SK-N-SH treated with all-trans-retinoic acid at 6 μM for 48 hours (cell line): Measurements from ENCODE around the gene POLR2E.
A peak's percentile ranks its signal among the peaks of the same experiment; 100 is the strongest.

Experiments used
- ATAC-seq: fragments of 200-7000 bp; cut with Tn5 transposase; 3 replicates; pipeline ENCODE4 v1.9.1; 2020; ENCODE audit warnings: mild to moderate bottlenecking, moderate library complexity
- CSDC2 ChIP-seq: fragments of 250-450 bp; sonication (Bioruptor Pico); IDR thresholded peaks from 2 replicates; pipeline ENCODE4 v1.5.0; 2020; ENCODE audit warnings: mild to moderate bottlenecking, moderate library complexity
- GLIS3 ChIP-seq: fragments of 250-450 bp; sonication (Bioruptor Pico); IDR thresholded peaks from 2 replicates; pipeline ENCODE4 v1.5.0; 2020; ENCODE audit warnings: mild to moderate bottlenecking, moderate library complexity
- ISL1 ChIP-seq: fragments of 250-450 bp; sonication (Bioruptor Pico); IDR thresholded peaks from 2 replicates; pipeline ENCODE4 v2.1.2; 2022; ENCODE audit warnings: mild to moderate bottlenecking, moderate library complexity
- OSR1 ChIP-seq: fragments of 250-450 bp; sonication (Bioruptor Pico); IDR thresholded peaks from 2 replicates; pipeline ENCODE4 v1.8.0; 2022; ENCODE audit warnings: moderate library complexity, mild to moderate bottlenecking, inconsistent platforms
- PPARA ChIP-seq: fragments of 250-450 bp; sonication (Bioruptor Pico); IDR thresholded peaks from 2 replicates; pipeline ENCODE4 v1.5.0; 2020; ENCODE audit warnings: mild to moderate bottlenecking, borderline replicate concordance
- RARB ChIP-seq: fragments of 250-450 bp; sonication (Bioruptor Pico); IDR thresholded peaks from 2 replicates; pipeline ENCODE4 v1.8.0; 2021; ENCODE audit warnings: mild to moderate bottlenecking, moderate library complexity
- SNAI2 ChIP-seq: fragments of 250-450 bp; sonication (Bioruptor Pico); IDR thresholded peaks from 2 replicates; pipeline ENCODE4 v1.5.0; 2020; ENCODE audit warnings: mild to moderate bottlenecking, moderate library complexity
- TCF4 ChIP-seq: fragments of 250-450 bp; sonication (Bioruptor Pico); IDR thresholded peaks from 2 replicates; pipeline ENCODE4 v1.8.0; 2021; ENCODE audit warnings: mild to moderate bottlenecking, moderate library complexity, borderline replicate concordance
- ZC3H10 ChIP-seq: fragments of 250-450 bp; sonication (Bioruptor Pico); IDR thresholded peaks from 2 replicates; pipeline ENCODE4 v1.5.1; 2021; ENCODE audit warnings: mild to moderate bottlenecking, moderate library complexity
- ZFP3 ChIP-seq: fragments of 250-450 bp; sonication (Bioruptor Pico); IDR thresholded peaks from 2 replicates; pipeline ENCODE4 v1.5.0; 2020; ENCODE audit warnings: mild to moderate bottlenecking, moderate library complexity
- ZFP30 ChIP-seq: fragments of 450-650 bp; formaldehyde crosslinking; IDR thresholded peaks from 2 replicates; pipeline ENCODE4 v1.5.0; 2022; ENCODE audit warnings: mild to moderate bottlenecking, moderate library complexity
- ZNF565 ChIP-seq: fragments of 450-650 bp; formaldehyde crosslinking; conservative IDR thresholded peaks from 2 replicates; pipeline ENCODE4 v1.5.0; 2020; ENCODE audit warnings: low read depth, mild to moderate bottlenecking, moderate library complexity
- ZNF70 ChIP-seq: fragments of 450-650 bp; formaldehyde crosslinking; IDR thresholded peaks from 2 replicates; pipeline ENCODE4 v1.5.0; 2020; ENCODE audit warnings: mild to moderate bottlenecking, moderate library complexity
- ZNF8 ChIP-seq: fragments of 450-650 bp; formaldehyde crosslinking; IDR thresholded peaks from 2 replicates; pipeline ENCODE4 v1.5.0; 2020; ENCODE audit warnings: mild to moderate bottlenecking, moderate library complexity
- TF ChIP-seq, protein P1 (sequence below): fragments of 250-450 bp; sonication (Bioruptor Pico); IDR thresholded peaks from 2 replicates; pipeline ENCODE4 v1.5.1; 2020; ENCODE audit warnings: low read depth, mild to moderate bottlenecking, moderate library complexity
- TF ChIP-seq, protein P2 (sequence below): fragments of 250-450 bp; sonication (Bioruptor Pico); IDR thresholded peaks from 2 replicates; pipeline ENCODE4 v1.8.0; 2020; ENCODE audit warnings: mild to moderate bottlenecking, moderate library complexity, borderline replicate concordance
- TF ChIP-seq, protein P3 (sequence below): fragments of 250-450 bp; sonication (Bioruptor Pico); IDR thresholded peaks from 2 replicates; pipeline ENCODE4 v1.8.0; 2021; ENCODE audit warnings: low read depth, mild to moderate bottlenecking, moderate library complexity, borderline replicate concordance
- TF ChIP-seq, protein P4 (sequence below): fragments of 250-450 bp; sonication (Bioruptor Pico); IDR thresholded peaks from 2 replicates; pipeline ENCODE4 v1.5.0; 2020; ENCODE audit warnings: mild to moderate bottlenecking, moderate library complexity

Gene POLR2E

GRCh38 chr19:1081301-1082164, 13.6 kb downstream of the POLR2E start:
- peak; percentile 3; the same call in 2 of the 3 replicates for ATAC-seq
- TF ChIP-seq, protein P1, sequence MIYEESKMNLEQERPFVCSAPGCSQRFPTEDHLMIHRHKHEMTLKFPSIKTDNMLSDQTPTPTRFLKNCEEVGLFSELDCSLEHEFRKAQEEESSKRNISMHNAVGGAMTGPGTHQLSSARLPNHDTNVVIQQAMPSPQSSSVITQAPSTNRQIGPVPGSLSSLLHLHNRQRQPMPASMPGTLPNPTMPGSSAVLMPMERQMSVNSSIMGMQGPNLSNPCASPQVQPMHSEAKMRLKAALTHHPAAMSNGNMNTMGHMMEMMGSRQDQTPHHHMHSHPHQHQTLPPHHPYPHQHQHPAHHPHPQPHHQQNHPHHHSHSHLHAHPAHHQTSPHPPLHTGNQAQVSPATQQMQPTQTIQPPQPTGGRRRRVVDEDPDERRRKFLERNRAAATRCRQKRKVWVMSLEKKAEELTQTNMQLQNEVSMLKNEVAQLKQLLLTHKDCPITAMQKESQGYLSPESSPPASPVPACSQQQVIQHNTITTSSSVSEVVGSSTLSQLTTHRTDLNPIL (CRISPR knock-in tag), result no peak
- TF ChIP-seq OSR1 (CRISPR knock-in tag) (no peak), ISL1 (no peak)

DNA sequence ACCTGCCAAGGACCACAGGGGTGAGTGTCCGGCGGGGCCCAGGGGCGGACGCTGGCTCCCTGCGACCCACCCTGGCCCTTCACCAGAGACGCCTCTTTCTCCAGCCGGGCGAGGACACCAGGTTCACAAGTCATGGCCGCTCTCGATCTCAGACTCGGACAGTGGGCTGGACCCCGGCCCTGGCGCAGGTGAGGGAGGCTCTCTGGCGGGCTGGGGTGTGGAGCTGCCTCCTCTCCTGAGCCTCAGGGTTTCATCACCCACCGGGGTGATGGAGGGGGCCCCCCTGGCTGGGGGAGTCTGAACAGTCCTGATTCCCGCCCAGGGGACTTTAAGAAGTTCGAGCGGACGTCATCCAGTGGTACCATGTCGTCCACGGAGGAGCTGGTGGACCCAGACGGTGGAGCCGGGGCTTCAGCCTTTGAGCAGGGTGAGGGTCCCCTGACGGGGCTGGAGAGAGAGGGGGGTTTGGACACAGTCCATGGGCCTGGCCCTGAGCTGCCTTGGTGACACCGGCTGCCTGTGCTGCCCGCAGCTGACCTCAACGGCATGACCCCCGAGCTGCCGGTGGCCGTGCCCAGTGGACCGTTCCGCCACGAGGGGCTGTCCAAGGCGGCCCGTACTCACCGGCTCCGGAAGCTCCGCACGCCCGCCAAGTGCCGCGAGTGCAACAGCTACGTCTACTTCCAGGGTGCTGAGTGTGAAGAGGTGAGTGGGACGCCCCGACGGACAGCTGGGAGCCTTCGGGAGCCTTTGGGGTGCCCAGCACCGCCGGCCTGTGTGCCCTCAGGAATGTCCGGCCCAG, 14.6 kb downstream of the POLR2E start:
- no peak for ATAC-seq
- TF ChIP-seq SNAI2 (CRISPR knock-in tag) (no peak), ZNF70 (CRISPR knock-in tag) (no peak), RARB (CRISPR knock-in tag) (no peak), CSDC2 (no peak)
- TF ChIP-seq, protein P2, sequence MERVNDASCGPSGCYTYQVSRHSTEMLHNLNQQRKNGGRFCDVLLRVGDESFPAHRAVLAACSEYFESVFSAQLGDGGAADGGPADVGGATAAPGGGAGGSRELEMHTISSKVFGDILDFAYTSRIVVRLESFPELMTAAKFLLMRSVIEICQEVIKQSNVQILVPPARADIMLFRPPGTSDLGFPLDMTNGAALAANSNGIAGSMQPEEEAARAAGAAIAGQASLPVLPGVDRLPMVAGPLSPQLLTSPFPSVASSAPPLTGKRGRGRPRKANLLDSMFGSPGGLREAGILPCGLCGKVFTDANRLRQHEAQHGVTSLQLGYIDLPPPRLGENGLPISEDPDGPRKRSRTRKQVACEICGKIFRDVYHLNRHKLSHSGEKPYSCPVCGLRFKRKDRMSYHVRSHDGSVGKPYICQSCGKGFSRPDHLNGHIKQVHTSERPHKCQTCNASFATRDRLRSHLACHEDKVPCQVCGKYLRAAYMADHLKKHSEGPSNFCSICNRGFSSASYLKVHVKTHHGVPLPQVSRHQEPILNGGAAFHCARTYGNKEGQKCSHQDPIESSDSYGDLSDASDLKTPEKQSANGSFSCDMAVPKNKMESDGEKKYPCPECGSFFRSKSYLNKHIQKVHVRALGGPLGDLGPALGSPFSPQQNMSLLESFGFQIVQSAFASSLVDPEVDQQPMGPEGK (CRISPR knock-in tag), result no peak

- TF ChIP-seq, protein P3, sequence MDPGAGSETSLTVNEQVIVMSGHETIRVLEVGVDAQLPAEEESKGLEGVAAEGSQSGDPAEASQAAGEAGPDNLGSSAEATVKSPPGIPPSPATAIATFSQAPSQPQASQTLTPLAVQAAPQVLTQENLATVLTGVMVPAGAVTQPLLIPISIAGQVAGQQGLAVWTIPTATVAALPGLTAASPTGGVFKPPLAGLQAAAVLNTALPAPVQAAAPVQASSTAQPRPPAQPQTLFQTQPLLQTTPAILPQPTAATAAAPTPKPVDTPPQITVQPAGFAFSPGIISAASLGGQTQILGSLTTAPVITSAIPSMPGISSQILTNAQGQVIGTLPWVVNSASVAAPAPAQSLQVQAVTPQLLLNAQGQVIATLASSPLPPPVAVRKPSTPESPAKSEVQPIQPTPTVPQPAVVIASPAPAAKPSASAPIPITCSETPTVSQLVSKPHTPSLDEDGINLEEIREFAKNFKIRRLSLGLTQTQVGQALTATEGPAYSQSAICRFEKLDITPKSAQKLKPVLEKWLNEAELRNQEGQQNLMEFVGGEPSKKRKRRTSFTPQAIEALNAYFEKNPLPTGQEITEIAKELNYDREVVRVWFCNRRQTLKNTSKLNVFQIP (CRISPR knock-in tag), result no peak
- TF ChIP-seq RARB (CRISPR knock-in tag) (no peak), ZNF70 (CRISPR knock-in tag) (no peak), GLIS3 (CRISPR knock-in tag) (no peak), ZC3H10 (CRISPR knock-in tag) (no peak), ZFP3 (no peak), TCF4 (CRISPR knock-in tag) (peak; percentile 56; the same call in 1 of the 2 replicates)
- peak; percentile 15; the same call in 2 of the 3 replicates for ATAC-seq
These were observed 15.5 kb downstream of the POLR2E start for GRCh38 chr19:1079566-1080111.

- no peak for TF ChIP-seq ZFP30 (CRISPR knock-in tag)
- no peak for TF ChIP-seq PPARA (CRISPR knock-in tag)
- TF ChIP-seq ZNF8, result no peak
- no peak for TF ChIP-seq GLIS3 (CRISPR knock-in tag)
- TF ChIP-seq, protein P4, sequence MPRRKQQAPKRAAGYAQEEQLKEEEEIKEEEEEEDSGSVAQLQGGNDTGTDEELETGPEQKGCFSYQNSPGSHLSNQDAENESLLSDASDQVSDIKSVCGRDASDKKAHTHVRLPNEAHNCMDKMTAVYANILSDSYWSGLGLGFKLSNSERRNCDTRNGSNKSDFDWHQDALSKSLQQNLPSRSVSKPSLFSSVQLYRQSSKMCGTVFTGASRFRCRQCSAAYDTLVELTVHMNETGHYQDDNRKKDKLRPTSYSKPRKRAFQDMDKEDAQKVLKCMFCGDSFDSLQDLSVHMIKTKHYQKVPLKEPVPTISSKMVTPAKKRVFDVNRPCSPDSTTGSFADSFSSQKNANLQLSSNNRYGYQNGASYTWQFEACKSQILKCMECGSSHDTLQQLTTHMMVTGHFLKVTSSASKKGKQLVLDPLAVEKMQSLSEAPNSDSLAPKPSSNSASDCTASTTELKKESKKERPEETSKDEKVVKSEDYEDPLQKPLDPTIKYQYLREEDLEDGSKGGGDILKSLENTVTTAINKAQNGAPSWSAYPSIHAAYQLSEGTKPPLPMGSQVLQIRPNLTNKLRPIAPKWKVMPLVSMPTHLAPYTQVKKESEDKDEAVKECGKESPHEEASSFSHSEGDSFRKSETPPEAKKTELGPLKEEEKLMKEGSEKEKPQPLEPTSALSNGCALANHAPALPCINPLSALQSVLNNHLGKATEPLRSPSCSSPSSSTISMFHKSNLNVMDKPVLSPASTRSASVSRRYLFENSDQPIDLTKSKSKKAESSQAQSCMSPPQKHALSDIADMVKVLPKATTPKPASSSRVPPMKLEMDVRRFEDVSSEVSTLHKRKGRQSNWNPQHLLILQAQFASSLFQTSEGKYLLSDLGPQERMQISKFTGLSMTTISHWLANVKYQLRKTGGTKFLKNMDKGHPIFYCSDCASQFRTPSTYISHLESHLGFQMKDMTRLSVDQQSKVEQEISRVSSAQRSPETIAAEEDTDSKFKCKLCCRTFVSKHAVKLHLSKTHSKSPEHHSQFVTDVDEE (CRISPR knock-in tag), result no peak
- no peak for TF ChIP-seq TCF4 (CRISPR knock-in tag)
- TF ChIP-seq ZFP3, result no peak
- TF ChIP-seq ZNF565 (CRISPR knock-in tag), result no peak
- TF ChIP-seq, all 23 proteins: peak for 0
- ATAC-seq, result no peak
These were observed 18.2 kb downstream of the POLR2E start for GRCh38 chr19:1076951-1077350.
